HAP-1 (cell line): ENCODE measurements around the gene ZNHIT6.
"Not testable (repeated sequence)": the region's sequence is repeated elsewhere in the genome, so short reads cannot be mapped to it uniquely, and the experiment has no call there.

Experiments
- DNase-seq, 2 experiments: peaks; one replicate each; pipeline ENCODE4 v3.0.0-alpha.2; 2016 to 2020; ENCODE audit warnings: low spot score in 2 of 2
- H3K27me3 ChIP-seq: fragments of 250-450 bp; sonication (Bioruptor Pico); 2 replicates; pipeline ENCODE4 v1.5.1; 2020; ENCODE audit warnings: low read depth, mild to moderate bottlenecking, moderate library complexity
- H3K36me3 ChIP-seq: fragments of 250-450 bp; sonication (Bioruptor Pico); replicated peaks from 2 replicates; pipeline ENCODE4 v1.5.1; 2020; ENCODE audit warnings: mild to moderate bottlenecking
- H3K4me1 ChIP-seq: fragments of 250-450 bp; sonication (Bioruptor Pico); 2 replicates; pipeline ENCODE4 v1.5.1; 2020; ENCODE audit warnings: mild to moderate bottlenecking
- H3K4me3 ChIP-seq: fragments of 250-450 bp; sonication (Bioruptor Pico); 2 replicates; pipeline ENCODE4 v1.5.1; 2020; ENCODE audit warnings: mild to moderate bottlenecking, moderate library complexity
- H3K9me3 ChIP-seq: fragments of 250-450 bp; sonication (Bioruptor Pico); 2 replicates; pipeline ENCODE4 v1.5.1; 2020; ENCODE audit warnings: mild to moderate bottlenecking, moderate library complexity
- in situ Hi-C: fragments of 300-500 bp; cut with MboI; formaldehyde crosslinking; loops from 3 replicates; pipeline ENCODE4 v1.14.3; 2020; ENCODE audit warnings: low sequenced_read_pairs, inconsistent platforms, mixed read lengths

Gene ZNHIT6

GRCh38 chr1:85656256-85656655, 52.0 kb downstream of the ZNHIT6 start:
- Histone ChIP-seq H3K36me3 (peaks cover 9% of the 10 kb centered on the region), H3K4me1 (no peaks in the 10 kb centered on the region), H3K27me3 (no peaks in the 10 kb centered on the region), H3K4me3 (no peak overlapping the region), H3K9me3 (no peaks in the 10 kb centered on the region)
- DNase-seq, result no peak
- in situ Hi-C loops, result no loop called here

- in situ Hi-C loops, result no loop called here
- Histone ChIP-seq H3K4me3 (no peak overlapping the region), H3K4me1 (no peaks in the 10 kb centered on the region), H3K27me3 (no peaks in the 10 kb centered on the region), H3K36me3 (peaks cover 9% of the 10 kb centered on the region), H3K9me3 (no peaks in the 10 kb centered on the region)
- DNase-seq, result no peak
Measured at GRCh38 chr1:85655315-85655714, 52.9 kb downstream of the ZNHIT6 start.

GRCh38 chr1:85654066-85654782, 54.0 kb downstream of the ZNHIT6 start:
- H3K27me3 ChIP-seq, result no peaks in the 10 kb centered on the region
- H3K4me3 ChIP-seq, result no peak overlapping the region
- in situ Hi-C loops, result no loop called here
- H3K9me3 ChIP-seq, result no peaks in the 10 kb centered on the region; the same call in 1 of the 2 replicates
- H3K4me1 ChIP-seq, result no peaks in the 10 kb centered on the region
- H3K36me3 ChIP-seq, result peaks cover 13% of the 10 kb centered on the region
- DNase-seq, result no peak

- in situ Hi-C loops, result no loop called here
Measured at GRCh38 chr1:85652327-85652726, 55.9 kb downstream of the ZNHIT6 start.

GRCh38 chr1:85650645-85651044, 57.6 kb downstream of the ZNHIT6 start:
- Histone ChIP-seq H3K4me1 (no peaks in the 10 kb centered on the region), H3K27me3 (no peaks in the 10 kb centered on the region), H3K4me3 (no peak overlapping the region), H3K9me3 (no peaks in the 10 kb centered on the region; the same call in none of the 2 replicates), H3K36me3 (peaks cover 17% of the 10 kb centered on the region)
- in situ Hi-C loops, result no loop called here
- no peak for DNase-seq

More at GRCh38 chr1:85652327-85652726, 55.9 kb downstream of the ZNHIT6 start:
- Histone ChIP-seq H3K9me3 (no peaks in the 10 kb centered on the region; the same call in none of the 2 replicates), H3K4me3 (no peak overlapping the region), H3K27me3 (no peaks in the 10 kb centered on the region), H3K36me3 (peaks cover 17% of the 10 kb centered on the region), H3K4me1 (no peaks in the 10 kb centered on the region)
- no peak for DNase-seq

- no peaks in the 10 kb centered on the region; the same call in none of the 2 replicates for H3K9me3 ChIP-seq
- no peak for DNase-seq
- peaks cover 17% of the 10 kb centered on the region for H3K36me3 ChIP-seq
- no peaks in the 10 kb centered on the region for H3K27me3 ChIP-seq
- H3K4me1 ChIP-seq, result no peaks in the 10 kb centered on the region
- in situ Hi-C loops, result no loop called here
- no peak overlapping the region for H3K4me3 ChIP-seq
Measured at GRCh38 chr1:85649591-85649990, 58.6 kb downstream of the ZNHIT6 start.

GRCh38 chr1:85641598-85642556, 66.4 kb downstream of the ZNHIT6 start:
- H3K4me3 ChIP-seq, DNase-seq, H3K36me3 ChIP-seq, H3K9me3 ChIP-seq, H3K27me3 ChIP-seq, H3K4me1 ChIP-seq, in situ Hi-C loops: not testable (repeated sequence)

GRCh38 chr1:85639920-85640319, 68.3 kb downstream of the ZNHIT6 start:
- H3K27me3 ChIP-seq, in situ Hi-C loops, H3K4me3 ChIP-seq, H3K9me3 ChIP-seq, H3K4me1 ChIP-seq, H3K36me3 ChIP-seq, DNase-seq: not testable (repeated sequence)

GRCh38 chr1:85638412-85638811, 69.8 kb downstream of the ZNHIT6 start:
- H3K9me3 ChIP-seq, result peaks cover 8% of the 10 kb centered on the region; the same call in 1 of the 2 replicates
- H3K27me3 ChIP-seq, result no peaks in the 10 kb centered on the region
- DNase-seq, result no peak
- in situ Hi-C loops, result no loop called here
- no peaks in the 10 kb centered on the region; the same call in 1 of the 2 replicates for H3K36me3 ChIP-seq
- H3K4me1 ChIP-seq, result no peaks in the 10 kb centered on the region
- H3K4me3 ChIP-seq, result no peak overlapping the region

- Histone ChIP-seq H3K4me3 (no peak overlapping the region), H3K9me3 (no peaks in the 10 kb centered on the region), H3K27me3 (no peaks in the 10 kb centered on the region), H3K36me3 (peaks cover 8% of the 10 kb centered on the region; the same call in 1 of the 2 replicates), H3K4me1 (no peaks in the 10 kb centered on the region; the same call in 1 of the 2 replicates)
- no peak for DNase-seq
- in situ Hi-C loops, result no loop called here
Measured at GRCh38 chr1:85630493-85630892, 77.7 kb downstream of the ZNHIT6 start.

- Histone ChIP-seq H3K36me3 (peaks cover 8% of the 10 kb centered on the region; the same call in 1 of the 2 replicates), H3K9me3 (no peaks in the 10 kb centered on the region), H3K27me3 (no peaks in the 10 kb centered on the region), H3K4me3 (no peak overlapping the region), H3K4me1 (no peaks in the 10 kb centered on the region; the same call in 1 of the 2 replicates)
- in situ Hi-C loops, result no loop called here
- DNase-seq, result no peak
Measured at GRCh38 chr1:85629532-85629920, 78.7 kb downstream of the ZNHIT6 start.

GRCh38 chr1:85628791-85629531, 79.3 kb downstream of the ZNHIT6 start:
- in situ Hi-C loops, result no loop called here
- no peaks in the 10 kb centered on the region for H3K9me3 ChIP-seq

GRCh38 chr1:85626818-85627217, 81.4 kb downstream of the ZNHIT6 start:
- H3K4me1 ChIP-seq, result no peaks in the 10 kb centered on the region; the same call in 1 of the 2 replicates
- in situ Hi-C loops, result no loop called here
- no peak overlapping the region for H3K4me3 ChIP-seq
- no peak for DNase-seq
- peaks cover 4% of the 10 kb centered on the region; the same call in 1 of the 2 replicates for H3K36me3 ChIP-seq
- no peaks in the 10 kb centered on the region for H3K27me3 ChIP-seq
- H3K9me3 ChIP-seq, result no peaks in the 10 kb centered on the region

More at GRCh38 chr1:85628791-85629531, 79.3 kb downstream of the ZNHIT6 start:
- no peaks in the 10 kb centered on the region for H3K27me3 ChIP-seq
- DNase-seq, result peak in 1 of 2 experiments; percentile 15
- H3K4me3 ChIP-seq, result no peak overlapping the region
- no peaks in the 10 kb centered on the region; the same call in 1 of the 2 replicates for H3K4me1 ChIP-seq
- H3K36me3 ChIP-seq, result peaks cover 8% of the 10 kb centered on the region; the same call in 1 of the 2 replicates
